ENCODE results near the gene PLD5. TPM values are rescaled to one million over a fixed set of nuclear protein-coding genes. Genes with fewer than 3 reads are reported as not detected.

Gene PLD5
- total RNA-seq, 1 donor from 2014 or later: 6.6 TPM

- no peaks in the 10 kb centered on the region for H3K27me3 ChIP-seq
- no peak for DNase-seq (ENCODE audit: low spot score in 2 of 2)
- peaks cover 0 to 7% of the 10 kb centered on the region in 2 donors for H3K36me3 ChIP-seq
- H3K27ac ChIP-seq: no peak overlapping the region
- no peak overlapping the region for H3K4me3 ChIP-seq
- H3K9me3 ChIP-seq: no peaks in the 10 kb centered on the region
- TF ChIP-seq CTCF (IDR thresholded peaks at IDR 0.05): no peak
- no peaks in the 10 kb centered on the region for H3K4me1 ChIP-seq
- intact Hi-C loops (cut with DNase I): no loop called here
Measured at GRCh38 chr1:242426271-242426905, 98.1 kb downstream of the PLD5 start.

GRCh38 chr1:242425232-242425631, 99.3 kb downstream of the PLD5 start:
- intact Hi-C loops (cut with DNase I): no loop called here
- Histone ChIP-seq H3K27me3 (no peaks in the 10 kb centered on the region), H3K27ac (no peak overlapping the region), H3K36me3 (no peaks in the 10 kb centered on the region), H3K9me3 (no peaks in the 10 kb centered on the region), H3K4me3 (no peak overlapping the region), H3K4me1 (no peaks in the 10 kb centered on the region)
- no peak for DNase-seq (ENCODE audit: low spot score in 2 of 2)
- no peak for TF ChIP-seq CTCF (IDR thresholded peaks at IDR 0.05)

- Histone ChIP-seq H3K27ac (no peak overlapping the region), H3K4me1 (no peaks in the 10 kb centered on the region), H3K27me3 (no peaks in the 10 kb centered on the region), H3K36me3 (no peaks in the 10 kb centered on the region), H3K4me3 (no peak overlapping the region), H3K9me3 (no peaks in the 10 kb centered on the region)
- intact Hi-C loops (cut with DNase I): no loop called here
- no peak for TF ChIP-seq CTCF (IDR thresholded peaks at IDR 0.05)
- no peak for DNase-seq (ENCODE audit: low spot score in 2 of 2)
Measured at GRCh38 chr1:242416657-242417056, 107.8 kb downstream of the PLD5 start.

DNA sequence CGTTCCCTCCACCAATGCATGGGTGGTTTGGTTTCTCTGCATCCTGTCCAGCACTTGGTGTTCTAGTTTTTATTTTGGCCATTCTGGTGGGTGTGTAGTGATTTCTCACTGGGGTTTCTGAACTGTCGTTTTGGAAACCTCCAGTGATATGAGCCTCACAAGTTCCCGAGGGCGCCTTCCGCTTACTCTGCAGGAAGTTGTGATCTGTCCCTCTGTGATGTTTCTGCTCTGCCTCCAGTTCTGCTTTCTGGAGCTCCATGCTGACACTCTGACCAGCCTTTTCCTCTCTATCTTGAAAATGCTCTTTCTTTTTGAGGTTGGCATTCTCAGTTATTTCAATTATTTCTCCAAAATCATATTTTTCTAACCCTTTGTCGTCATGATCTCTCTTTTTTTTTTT, 111.6 kb downstream of the PLD5 start:
- Histone ChIP-seq H3K36me3 (no peaks in the 10 kb centered on the region), H3K4me1 (no peaks in the 10 kb centered on the region), H3K27ac (no peak overlapping the region), H3K9me3 (no peaks in the 10 kb centered on the region), H3K4me3 (no peak overlapping the region), H3K27me3 (no peaks in the 10 kb centered on the region)
- no peak for TF ChIP-seq CTCF (IDR thresholded peaks at IDR 0.05)
- no peak for DNase-seq (ENCODE audit: low spot score in 2 of 2)
- intact Hi-C loops (cut with DNase I): no loop called here

DNA sequence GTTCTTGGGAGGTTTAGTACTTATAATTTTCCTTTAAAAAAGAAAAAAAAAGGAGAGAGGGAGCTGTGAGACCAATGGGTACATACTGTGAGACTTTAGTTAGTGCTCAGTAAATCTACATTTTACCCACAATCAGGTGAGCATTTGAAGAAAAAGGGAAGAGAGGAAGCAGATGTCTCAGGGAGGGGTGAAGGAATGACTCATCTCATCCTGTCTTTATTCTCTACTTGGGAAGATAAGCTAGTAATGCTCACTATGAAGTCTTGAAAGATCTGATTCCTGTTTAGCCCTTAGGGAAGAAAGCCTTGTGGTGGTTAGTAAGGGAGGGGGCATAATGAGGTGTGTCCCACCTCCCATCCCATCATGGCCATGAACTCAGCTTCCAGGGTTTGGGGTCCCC, 112.6 kb downstream of the PLD5 start:
- no peak overlapping the region for H3K4me3 ChIP-seq
- no peaks in the 10 kb centered on the region for H3K4me1 ChIP-seq
- TF ChIP-seq CTCF (IDR thresholded peaks at IDR 0.05): no peak
- intact Hi-C loops (cut with DNase I): no loop called here
- H3K27ac ChIP-seq: no peak overlapping the region
- H3K9me3 ChIP-seq: no peaks in the 10 kb centered on the region
- no peak for DNase-seq (ENCODE audit: low spot score in 2 of 2)
- no peaks in the 10 kb centered on the region for H3K27me3 ChIP-seq
- no peaks in the 10 kb centered on the region for H3K36me3 ChIP-seq

GRCh38 chr1:242405947-242406346, 118.5 kb downstream of the PLD5 start:
- no peak for DNase-seq (ENCODE audit: low spot score in 2 of 2)
- Histone ChIP-seq H3K4me1 (no peaks in the 10 kb centered on the region), H3K9me3 (no peaks in the 10 kb centered on the region), H3K36me3 (no peaks in the 10 kb centered on the region), H3K4me3 (no peak overlapping the region), H3K27ac (no peak overlapping the region), H3K27me3 (no peaks in the 10 kb centered on the region)
- TF ChIP-seq CTCF (IDR thresholded peaks at IDR 0.05): no peak
- intact Hi-C loops (cut with DNase I): no loop called here
